AML-193 (cell line): ENCODE measurements around the gene PPP1R37.

ENCODE experiments used
- DNase-seq, 2 experiments: peaks; one replicate each; lab custom pipeline; 2025; lab: John Stamatoyannopoulos, UW

Gene PPP1R37

DNA sequence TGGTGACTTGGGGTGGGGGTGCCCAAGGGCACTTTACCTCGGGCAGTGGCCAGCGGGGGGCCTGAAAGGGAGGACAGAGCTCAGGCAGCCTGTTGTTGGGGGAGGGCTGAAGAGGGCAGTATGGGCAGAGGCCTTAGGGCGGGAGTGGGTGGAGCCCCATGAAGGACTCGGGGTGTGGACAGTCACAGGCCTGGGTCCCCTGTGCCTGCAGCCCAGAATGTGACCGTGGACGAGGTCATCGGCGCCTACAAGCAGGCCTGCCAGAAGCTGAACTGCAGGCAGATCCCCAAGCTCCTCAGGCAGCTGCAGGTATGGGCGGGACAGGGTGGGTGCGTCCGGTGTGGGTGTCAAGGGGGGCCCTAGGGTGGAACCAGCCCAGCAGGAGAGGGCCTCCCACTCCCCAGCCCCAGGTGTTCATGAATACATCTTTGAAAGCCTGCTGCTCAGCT lies 45.3 kb downstream of the PPP1R37 start:
- no peak for DNase-seq

DNA sequence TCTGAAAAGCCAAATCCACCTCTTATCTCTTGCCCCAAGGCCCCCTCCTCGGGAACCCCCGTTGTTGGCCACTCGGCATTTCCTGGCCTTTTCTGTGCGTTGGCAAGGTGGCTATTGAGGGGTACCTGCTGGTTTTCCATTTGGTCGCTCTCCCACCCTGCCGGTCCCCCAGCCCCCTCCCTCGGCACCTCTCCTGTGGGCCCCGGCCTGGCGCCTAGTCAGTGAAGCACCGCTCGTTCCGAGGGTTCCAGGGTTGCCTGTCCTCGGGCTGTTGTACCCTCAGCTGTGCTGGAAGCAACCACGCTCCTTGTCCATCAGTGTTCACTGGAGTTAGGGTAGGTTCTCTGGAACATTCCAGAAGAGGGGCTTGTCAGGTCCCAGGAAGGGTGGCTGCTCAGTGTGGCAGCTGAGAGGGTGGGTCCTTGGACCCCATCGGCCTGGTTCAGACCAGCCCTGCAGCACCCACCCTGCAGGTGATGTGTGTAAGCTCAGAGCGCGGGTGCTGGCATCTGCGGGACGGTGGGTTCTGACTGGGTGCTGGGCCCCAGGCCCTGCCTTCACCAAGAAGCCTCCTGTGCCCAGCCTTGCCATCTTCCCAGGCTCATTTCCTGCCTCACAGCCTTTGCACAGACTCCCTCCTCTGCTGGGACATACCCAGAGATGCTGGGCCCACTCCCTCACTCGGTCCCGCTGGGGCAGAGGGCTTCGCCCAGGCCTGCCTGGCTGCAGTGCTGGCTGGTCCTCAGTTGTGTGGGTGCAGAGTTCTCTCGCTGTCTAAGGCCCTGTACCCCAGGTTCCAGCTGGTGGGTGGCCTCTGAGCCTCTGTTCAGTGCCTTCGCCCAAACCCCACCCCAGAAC lies 46.5 kb downstream of the PPP1R37 start:
- DNase-seq = no peak

DNA sequence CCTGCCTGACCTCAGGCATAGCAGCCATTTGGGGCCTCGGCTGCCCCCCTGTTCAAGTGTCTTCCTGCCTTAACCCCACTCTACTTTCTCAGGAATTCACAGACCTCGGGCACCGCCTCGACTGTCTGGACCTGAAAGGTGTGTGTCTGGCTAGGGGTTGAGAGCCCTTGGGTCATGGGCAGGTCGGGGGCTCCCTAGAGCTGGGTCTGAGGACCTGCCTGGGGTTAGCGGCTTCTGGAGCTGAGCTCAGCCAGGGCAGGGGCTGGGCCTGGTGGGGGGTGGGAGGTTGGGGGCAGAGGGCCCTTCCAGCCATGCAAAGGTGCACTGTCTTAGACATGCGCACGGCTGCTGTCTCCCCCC lies 47.1 kb downstream of the PPP1R37 start:
- DNase-seq = no peak

DNA sequence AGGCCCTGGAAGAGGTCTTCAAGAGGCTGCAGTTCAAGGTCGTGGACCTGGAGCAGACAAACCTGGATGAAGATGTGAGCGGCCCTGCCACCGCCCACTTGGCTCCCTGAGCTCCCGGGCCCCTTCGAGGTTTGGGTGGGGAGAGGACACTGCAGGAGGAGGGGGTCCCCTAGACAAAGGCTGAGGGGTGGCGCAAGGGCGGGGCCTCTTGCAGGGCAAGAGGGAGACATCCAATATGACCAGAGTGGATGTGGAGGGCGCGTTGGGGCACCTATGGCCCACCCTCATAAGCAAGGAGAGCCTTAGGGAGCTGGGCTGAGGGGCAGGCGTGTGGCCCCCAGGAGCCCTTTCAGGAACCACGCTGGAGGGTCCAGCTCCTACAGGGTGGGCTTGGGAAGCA lies 47.6 kb downstream of the PPP1R37 start:
- no peak for DNase-seq

DNA sequence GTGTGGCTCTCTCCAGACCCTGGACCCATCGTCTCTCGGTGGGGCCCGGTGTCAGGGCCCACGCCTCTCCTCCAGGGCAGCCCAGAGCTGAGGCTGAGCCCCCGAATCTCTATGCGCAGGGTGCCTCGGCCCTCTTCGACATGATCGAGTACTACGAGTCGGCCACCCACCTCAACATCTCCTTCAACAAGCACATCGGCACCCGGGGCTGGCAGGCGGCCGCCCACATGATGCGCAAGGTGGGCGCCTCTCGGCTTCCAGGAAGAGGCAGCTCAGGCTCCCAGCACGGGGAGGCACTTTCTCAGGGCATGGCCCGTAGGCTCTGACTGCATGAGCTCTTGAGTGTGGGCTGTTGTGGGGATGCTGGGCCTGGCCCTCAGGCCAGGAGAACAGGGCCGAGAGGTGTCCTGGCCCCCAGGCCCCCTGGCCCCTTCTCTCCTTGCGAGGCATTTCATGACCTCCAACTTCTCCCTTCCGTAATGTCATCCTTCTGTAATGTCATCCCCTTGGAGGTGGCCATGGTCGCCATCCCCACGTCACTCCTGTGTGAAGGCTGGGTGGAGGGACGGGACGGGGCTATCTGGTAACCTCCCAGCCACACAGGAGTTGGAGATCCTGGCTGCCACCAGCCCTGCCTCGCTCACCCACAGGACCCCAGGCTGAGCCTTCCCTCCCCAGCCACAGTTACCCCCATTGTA lies 48.4 kb downstream of the PPP1R37 start:
- no peak for DNase-seq

DNA sequence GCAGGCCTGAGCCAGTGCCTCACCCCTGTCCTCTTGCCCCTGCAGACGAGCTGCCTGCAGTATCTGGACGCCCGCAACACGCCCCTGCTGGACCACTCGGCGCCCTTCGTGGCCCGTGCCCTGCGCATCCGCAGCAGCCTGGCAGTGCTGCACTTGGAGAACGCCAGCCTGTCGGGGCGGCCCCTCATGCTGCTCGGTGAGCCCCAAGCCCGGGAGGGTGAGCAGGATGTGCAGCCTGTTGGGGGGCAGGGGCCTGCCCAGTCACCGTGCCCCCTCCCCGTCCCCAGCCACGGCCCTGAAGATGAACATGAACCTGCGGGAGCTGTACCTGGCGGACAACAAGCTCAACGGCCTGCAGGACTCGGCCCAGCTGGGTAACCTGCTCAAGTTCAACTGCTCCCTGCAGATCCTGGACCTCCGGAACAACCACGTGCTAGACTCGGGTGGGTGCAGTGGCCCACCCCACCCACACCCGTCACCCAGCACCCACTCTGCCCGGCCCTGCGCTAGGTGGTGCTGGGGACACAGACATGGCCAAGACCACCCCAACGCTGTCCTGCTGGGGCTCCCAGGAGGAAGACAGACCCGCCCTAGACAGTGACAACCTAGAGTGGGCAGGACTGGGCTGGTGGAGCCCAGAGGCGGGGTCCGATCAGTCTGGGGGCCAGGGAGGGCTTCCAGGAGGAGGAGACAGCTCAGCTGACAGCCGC lies 49.2 kb downstream of the PPP1R37 start:
- DNase-seq = no peak

DNA sequence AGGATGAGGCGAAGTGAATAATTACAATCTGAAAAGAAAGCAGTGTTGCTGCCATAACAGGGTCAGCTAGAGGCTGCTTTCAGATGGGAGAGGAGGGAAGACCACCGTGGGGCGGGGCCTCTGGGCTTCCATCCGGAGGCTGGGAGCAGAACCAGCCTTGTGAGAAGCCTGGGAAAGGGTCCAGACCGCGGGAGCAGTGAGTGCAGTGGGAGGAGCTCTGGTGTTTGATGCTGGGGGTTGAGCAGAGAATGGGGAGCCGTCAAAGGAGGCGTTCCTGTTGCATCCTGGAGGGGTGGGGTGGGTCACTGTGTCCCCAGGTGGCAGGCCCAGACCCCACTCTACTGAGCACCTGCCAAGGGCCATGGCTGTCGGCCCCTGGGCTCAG lies 49.7 kb downstream of the PPP1R37 start:
- DNase-seq = no peak

DNA sequence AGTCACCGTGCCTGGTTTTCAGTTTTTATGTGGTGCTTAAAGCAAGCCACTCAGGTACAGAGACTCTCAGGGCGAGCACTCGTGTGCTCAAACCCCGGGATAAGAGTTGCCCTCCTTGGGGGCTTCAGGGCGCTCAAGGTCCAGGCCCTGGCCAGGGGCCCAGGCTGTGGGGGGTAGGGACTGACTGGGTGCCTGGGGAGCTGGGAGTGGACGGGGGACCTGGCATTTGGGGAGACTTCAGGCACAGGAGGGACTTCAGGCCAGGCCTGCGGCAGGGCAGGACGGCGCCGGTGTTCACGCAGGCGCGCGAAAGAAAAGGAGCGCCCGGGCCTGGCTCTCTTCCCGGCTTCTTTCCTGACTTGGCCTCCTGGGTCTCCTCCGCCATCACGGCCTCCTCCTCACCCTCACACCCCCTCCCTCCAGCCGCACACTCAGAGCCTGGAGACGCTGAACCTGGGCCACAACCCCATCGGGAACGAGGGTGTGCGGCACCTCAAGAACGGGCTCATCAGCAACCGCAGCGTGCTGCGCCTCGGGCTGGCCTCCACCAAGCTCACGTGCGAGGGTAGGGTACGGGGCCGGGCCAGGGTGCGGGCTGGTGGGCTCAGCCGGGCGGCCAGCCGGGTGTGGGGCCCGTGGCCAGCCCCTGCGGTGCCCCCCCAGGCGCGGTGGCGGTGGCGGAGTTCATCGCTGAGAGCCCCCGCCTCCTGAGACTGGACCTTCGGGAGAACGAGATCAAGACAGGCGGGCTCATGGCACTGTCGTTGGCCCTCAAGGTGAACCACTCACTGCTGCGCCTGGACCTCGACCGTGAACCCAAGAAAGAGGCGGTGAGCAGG lies 51.7 kb downstream of the PPP1R37 start:
- DNase-seq = no peak

DNA sequence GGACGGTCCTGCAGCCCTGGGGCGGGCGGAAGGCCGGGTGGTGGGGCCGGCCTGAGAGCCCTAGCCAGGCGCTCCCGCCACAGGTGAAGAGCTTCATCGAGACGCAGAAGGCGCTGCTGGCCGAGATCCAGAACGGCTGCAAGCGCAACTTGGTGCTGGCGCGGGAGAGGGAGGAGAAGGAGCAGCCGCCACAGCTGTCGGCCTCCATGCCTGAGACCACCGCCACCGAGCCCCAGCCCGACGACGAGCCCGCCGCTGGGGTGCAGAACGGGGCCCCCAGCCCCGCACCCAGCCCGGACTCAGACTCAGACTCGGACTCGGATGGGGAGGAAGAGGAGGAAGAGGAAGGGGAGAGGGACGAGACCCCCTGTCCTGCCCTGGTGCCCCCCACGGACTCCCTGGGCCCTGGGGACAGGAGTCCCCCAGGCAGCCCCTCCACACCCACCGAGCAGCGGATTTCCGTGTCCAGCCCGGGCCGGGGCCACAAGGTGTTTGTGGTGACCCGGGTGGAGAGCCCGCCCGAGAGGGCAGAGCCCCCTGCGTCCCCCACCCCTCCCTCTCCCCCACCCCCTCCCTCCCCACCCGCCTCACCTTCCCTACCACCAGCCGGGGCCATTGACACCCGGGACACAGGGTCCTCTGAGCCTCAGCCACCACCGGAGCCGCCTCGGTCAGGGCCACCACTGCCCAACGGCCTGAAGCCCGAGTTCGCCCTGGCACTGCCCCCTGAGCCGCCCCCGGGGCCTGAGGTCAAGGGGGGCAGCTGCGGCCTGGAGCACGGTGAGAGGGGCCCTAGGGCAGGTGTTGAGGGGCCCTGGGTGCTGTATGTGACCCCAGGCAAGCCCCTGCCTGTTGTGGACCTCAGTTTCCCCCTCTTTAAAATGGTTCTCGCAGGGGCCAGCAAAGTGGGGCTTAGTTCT lies 52.6 kb downstream of the PPP1R37 start:
- no peak for DNase-seq

DNA sequence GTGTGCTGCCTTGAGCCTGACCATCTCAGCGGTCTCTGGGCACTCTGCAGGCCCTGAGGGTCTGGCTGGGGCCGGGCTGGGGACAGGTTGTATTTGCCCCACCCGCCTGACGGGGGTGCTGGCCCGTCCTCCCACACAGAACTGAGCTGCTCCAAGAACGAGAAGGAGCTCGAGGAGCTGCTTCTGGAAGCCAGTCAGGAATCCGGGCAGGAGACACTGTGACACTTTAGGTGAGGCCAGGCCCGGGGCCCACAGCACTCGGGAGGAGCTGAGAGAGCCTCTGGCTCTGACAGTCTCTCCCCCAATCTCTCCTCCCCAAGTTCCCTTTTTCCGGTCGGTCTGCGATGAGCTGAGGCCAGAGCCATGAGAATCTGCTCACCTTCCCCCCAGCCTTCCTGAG lies 53.3 kb downstream of the PPP1R37 start:
- no peak for DNase-seq

DNA sequence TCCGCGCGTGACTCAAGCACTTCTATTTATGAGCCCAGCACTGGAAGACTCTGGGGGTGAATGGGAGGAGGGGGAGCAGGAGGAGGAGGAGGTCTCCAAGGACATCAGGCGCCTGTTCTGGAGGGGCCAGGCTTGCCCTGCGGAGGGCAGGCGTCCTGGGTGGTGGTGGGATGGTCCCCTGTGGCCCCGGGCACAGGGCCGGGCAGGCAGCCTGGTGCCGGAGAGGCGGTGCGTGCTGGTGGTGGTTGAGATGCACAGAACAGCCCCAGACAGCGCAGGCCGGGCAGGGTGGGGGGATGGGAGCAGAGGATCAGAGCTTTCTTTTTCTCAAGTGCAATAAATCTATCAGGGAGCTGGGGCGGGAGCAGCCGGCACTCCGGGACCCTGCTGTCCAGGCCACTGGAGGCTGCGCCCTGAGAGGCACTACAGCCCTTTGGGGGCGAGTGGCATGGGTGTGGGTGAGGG lies 53.8 kb downstream of the PPP1R37 start:
- DNase-seq = no peak

DNA sequence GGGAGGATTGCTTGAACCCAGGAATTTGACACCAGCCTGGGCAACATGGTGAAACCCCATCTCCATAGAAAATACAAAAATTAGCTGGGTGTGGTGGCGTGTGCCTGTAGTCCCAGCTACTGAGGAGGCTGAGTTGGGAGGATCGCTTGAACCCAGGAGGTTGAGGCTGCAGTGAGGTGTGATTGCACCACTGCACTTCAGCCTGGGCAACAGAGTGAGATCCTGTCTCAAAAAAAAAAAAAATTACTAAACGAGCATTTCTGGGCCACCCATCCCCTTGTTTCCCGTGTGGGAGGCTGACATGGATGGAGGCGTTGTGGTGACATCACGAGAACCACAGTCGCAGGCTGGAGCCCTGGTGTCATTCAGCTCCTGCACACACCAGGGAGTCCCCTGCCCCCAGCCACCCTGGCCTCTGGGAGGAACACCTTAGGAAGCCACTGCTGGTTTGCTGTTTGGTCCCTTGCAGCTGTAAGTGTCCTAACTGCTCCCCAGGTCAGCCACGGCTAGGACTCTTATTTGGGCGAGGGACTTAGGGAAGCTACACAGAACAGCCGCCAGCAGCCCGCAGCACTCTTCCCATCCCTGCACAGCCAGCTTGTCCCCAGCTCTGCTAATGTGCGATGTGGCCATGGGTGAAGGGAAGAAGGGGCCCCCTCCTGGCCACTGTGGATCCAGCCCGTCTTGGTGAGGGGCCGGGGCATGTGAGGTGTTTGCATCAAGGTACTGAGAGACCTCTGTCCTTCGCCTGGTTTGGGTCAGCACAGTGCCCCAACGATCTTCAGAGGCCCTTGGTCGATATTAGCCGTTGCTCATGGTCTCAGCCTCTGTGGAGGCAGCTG lies 55.1 kb downstream of the PPP1R37 start:
- no peak for DNase-seq

DNA sequence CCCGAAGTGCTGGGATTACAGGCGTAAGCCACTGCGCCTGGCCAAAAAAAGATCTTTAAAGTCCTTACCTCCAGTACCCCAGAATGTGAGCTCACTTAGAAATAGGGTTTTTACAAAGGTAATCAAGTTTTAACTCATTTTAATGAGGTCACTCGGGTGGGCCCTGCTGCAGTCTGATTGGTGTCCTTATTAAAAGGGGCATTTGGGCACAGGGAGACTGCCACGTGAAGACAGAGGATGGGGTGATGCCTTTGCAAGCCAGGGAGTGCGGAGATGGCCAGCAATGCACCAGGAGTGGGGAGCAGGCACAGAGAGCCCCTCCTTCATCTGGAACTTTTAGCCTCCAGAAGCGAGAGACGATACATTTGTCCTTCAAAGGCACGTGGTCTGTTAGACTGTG lies 56.1 kb downstream of the PPP1R37 start:
- no peak for DNase-seq

DNA sequence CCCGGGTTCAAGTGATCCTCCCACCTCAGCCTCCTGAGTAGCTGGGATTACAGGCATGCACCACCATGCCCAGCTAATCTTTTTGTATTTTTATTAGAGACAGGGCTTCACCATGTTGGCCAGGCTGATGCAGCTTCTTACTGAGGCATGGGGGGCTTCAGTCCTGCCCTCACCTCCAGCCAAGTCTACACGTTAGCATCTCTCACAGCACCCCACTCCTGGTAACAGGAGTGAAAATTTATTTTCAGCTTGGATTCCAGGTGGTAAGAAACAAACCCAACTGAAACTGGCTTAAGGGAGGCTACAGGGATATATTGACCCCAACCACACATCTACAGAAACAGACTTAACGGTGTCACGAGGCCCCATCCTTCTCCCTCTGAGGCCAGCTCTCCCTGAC lies 57.2 kb downstream of the PPP1R37 start:
- no peak for DNase-seq

DNA sequence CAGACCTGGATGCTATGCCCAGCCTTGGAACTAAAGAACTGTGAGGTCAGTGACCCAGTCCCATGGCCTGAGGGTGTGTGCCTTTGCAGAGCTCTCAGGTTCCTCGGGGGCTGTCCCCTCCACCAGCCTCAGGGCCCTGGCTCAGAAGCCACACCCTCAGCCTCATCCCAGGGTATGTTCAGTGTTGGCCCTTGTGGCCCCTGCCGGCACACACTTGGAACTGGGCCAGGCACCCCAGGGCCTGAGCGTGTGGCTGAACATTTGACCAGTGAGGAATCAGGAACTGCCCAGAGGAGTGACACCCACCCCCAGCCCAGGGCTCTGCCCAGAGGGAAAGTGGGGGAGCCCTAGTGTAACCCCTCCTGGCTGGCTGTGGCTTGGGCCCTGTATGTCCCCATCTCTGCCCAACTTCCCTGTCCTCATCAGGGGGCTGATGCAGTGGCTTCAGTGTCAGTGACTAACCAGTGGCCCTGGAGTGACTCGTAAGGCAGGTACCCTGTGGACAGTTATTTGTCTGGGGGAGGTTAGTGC lies 57.8 kb downstream of the PPP1R37 start:
- DNase-seq = no peak

DNA sequence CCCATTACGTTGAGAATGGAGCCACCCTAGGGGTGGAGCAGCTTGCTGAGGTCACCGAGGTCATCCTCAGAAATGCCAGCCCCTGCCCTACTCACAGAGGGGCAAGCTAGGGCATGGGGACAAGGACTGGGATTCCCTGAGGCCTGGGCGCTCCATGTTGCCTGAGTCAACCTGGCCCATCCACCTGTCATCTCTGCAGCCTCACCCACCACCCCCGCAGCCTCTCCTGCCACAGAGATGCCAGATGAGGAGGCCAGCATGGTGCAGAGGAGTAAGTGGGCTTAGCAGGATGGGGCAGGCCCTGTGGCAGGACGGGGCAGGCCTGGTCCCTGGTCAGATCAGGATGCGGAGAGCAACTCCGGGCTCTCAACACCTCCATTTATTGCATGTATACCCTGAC lies 58.3 kb downstream of the PPP1R37 start:
- DNase-seq = no peak

DNA sequence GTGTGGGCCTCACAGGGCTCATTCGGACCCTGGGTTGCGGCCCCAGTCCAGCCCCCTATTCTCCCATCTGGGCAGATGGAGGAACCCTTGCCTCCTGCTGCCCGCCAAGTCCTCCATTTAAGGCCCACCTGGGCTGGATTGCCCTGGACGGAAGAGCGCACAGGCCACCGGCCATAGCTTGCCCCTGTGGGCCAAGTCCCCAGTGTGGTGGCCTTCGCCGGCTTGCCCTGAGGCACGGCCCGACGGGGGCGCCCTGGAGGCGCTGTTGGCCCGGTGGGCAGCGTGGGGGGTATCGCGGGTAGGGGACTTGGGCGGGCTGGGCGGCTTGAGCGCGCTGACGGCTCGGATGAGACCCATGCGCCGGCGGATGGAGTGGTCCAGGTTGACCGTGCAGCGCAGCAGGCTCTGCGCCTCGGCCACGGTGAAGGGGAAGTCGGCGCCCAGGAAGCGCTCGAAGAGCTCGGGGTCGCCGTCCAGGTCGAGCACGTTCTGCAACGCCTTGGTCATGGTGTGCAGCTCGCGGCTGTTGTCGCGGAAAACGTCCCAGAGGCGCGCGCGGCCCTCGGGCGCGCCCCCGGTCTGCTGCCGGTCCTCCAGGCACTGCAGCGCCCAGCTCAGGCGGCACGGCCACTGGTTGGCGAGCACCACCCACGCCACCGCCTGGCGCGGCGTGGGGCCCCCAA lies 59.0 kb downstream of the PPP1R37 start:
- no peak for DNase-seq

DNA sequence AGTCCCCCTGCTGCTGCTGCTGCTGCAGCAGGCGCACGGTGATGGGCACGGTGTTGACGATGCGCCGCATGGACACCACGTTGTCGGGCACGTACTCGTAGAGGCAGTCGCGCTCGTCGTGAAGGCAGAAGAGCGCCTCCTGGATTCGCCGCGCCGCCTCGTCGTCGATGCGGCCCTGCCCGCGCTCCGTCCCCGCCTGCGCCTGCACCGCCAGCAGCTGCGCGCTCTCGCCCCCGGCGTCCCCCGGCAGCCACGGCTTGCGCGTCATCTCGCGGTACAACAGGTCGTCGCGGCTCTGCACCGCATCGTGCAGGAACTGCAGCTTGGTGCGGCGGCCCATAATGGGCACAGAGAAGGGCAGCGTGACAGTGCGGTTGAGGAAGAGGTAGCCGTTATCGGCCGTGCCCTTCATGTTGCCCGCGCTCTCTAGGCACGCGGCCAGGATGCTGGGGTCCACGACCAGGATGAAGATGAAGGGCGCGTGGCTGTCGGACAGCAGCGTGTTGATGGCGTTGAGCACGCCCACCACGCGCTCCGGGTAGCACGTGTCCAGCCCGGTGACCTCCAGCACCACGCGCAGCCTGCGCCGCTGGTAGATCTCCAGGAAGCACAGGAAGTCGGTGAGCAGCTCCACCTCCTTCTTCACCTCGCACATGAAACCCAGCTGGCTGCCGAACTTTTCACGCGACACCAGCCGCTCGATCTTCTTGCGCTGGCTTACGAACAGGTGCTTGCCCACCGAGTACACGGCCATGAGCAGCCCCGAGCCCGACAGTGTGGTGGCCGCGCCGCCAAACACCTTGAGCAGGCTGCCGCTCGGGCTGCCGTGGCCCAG lies 59.7 kb downstream of the PPP1R37 start:
- no peak for DNase-seq
